GM12878 (cell line): Measurements from ENCODE around the gene AKAP12. TPM values are rescaled to one million over a fixed set of nuclear protein-coding genes. Genes with fewer than 3 reads are reported as not detected.
A peak's percentile ranks its signal among the peaks of the same experiment; 100 is the strongest.

Experiments used
- ATAC-seq: fragments of 200-7000 bp; cut with Tn5 transposase; 3 replicates; pipeline ENCODE4 v1.9.1; 2020; ENCODE audit warnings: mild to moderate bottlenecking, moderate library complexity
- BruUV-seq: library from RNA; stranded (reverse); fragments of 400-500 nt; replicated peaks from 2 replicates; lab custom pipeline; 2021; lab: Mats Ljungman, UMichigan
- CTCF ChIA-PET: fragments of 300-600 bp; sonication (Branson Sonifier 250); formaldehyde crosslinking; extraction: SDS; loops from one replicate; lab custom pipeline; 2021; ENCODE audit warnings: inconsistent platforms; lab: Yijun Ruan, JAX
- POLR2A ChIA-PET: fragments of 350-600 bp; formaldehyde crosslinking; extraction: SDS; loops from one replicate; lab custom pipeline; 2021; ENCODE audit warnings: inconsistent platforms; lab: Charles Lee
- RAD21 ChIA-PET: fragments of 300-600 bp; sonication (Branson Sonifier 250); formaldehyde crosslinking; loops from one replicate; lab custom pipeline; 2023; ENCODE audit warnings: antibody characterized with exemption; ENCODE audit not compliant: unreplicated experiment; lab: Charles Lee
- SMC1A ChIA-PET: fragments of 300-600 bp; sonication (Branson Sonifier 250); formaldehyde crosslinking; loops from one replicate; lab custom pipeline; 2023; ENCODE audit not compliant: unreplicated experiment, uncharacterized antibody; lab: Charles Lee
- DNase-seq: peaks from one replicate; pipeline ENCODE4 v3.0.0-alpha.2; 2011; ENCODE audit warnings: low read depth, low spot score
- FAIRE-seq: peaks from 3 replicates; lab custom pipeline; 2011; peaks lifted over from hg19 to GRCh38; lab: Jason Lieb, UNC
- H2AFZ ChIP-seq: 2 replicates; pipeline ENCODE4 v1.6.0; 2011; ENCODE audit warnings: low read depth, low read length, control low read depth; ENCODE audit not compliant: control insufficient read depth
- H3K27ac ChIP-seq: 2 replicates; pipeline ENCODE4 v1.5.1; 2011; ENCODE audit warnings: control low read depth; ENCODE audit not compliant: control insufficient read depth, insufficient read depth
- H3K27me3 ChIP-seq, 2 experiments: replicated peaks in 1 of 2; 2 replicates each; pipeline versions ENCODE4 v1.6.0 to v1.6.1; 2011; ENCODE audit warnings: low read length in 1 of 2; ENCODE audit not compliant: control insufficient read depth in 2 of 2, insufficient read depth in 2 of 2
- H3K36me3 ChIP-seq, 2 experiments: 2 replicates each; pipeline ENCODE4 v1.5.1; 2011; ENCODE audit warnings: low read length in 1 of 2; ENCODE audit not compliant: control insufficient read depth in 2 of 2, insufficient read depth in 2 of 2
- H3K4me1 ChIP-seq: 2 replicates; pipeline ENCODE4 v1.6.1; 2011; ENCODE audit warnings: mild to moderate bottlenecking, low read length, moderate library complexity, mixed read lengths; ENCODE audit not compliant: control insufficient read depth, insufficient read depth
- H3K4me2 ChIP-seq: 2 replicates; pipeline ENCODE4 v1.6.0; 2011; ENCODE audit warnings: control low read depth; ENCODE audit not compliant: control insufficient read depth, insufficient read depth
- H3K4me3 ChIP-seq: fragments of 200-600 bp; sonication (generic); 2 replicates; pipeline ENCODE4 v1.5.1; 2016
- H3K79me2 ChIP-seq: 2 replicates; pipeline ENCODE4 v1.6.0; 2011; ENCODE audit warnings: low read length; ENCODE audit not compliant: control insufficient read depth, insufficient read depth
- H3K9ac ChIP-seq: 2 replicates; pipeline ENCODE4 v1.8.0; 2011; ENCODE audit warnings: low read length, control low read depth, mixed read lengths; ENCODE audit not compliant: control insufficient read depth, insufficient read depth
- H3K9me3 ChIP-seq: replicated peaks from 3 replicates; pipeline ENCODE4 v1.5.1; 2011; ENCODE audit warnings: mild to moderate bottlenecking, low read length; ENCODE audit not compliant: control insufficient read depth, insufficient read depth
- H4K20me1 ChIP-seq: 2 replicates; pipeline ENCODE4 v1.6.0; 2011; ENCODE audit not compliant: control insufficient read depth, insufficient read depth
- BCL3 ChIP-seq: IDR thresholded peaks from 2 replicates; pipeline ENCODE4 v1.6.1; 2011; ENCODE audit warnings: borderline replicate concordance, low read depth, mild to moderate bottlenecking, moderate library complexity, low read length; ENCODE audit not compliant: insufficient read depth, poor library complexity, severe bottlenecking
- CREB1 ChIP-seq: IDR thresholded peaks from 2 replicates; pipeline ENCODE4 v1.6.1; 2012; ENCODE audit warnings: low read depth, mild to moderate bottlenecking, inconsistent platforms
- CTCF ChIP-seq, 3 experiments: IDR thresholded peaks in 2 of 3; conservative IDR thresholded peaks in 1 of 3; 2 replicates each; pipeline ENCODE4 v1.5.1; 2011; ENCODE audit warnings: low read depth in 3 of 3, low read length in 3 of 3, mild to moderate bottlenecking in 3 of 3, control low read depth in 2 of 3, moderate library complexity in 2 of 3, inconsistent platforms in 1 of 3, mixed read lengths in 1 of 3; ENCODE audit not compliant: control insufficient read depth in 2 of 3, insufficient read depth in 1 of 3; ENCODE audit errors: extremely low read depth in 1 of 3
- EED ChIP-seq: sonication (generic); IDR thresholded peaks from 2 replicates; pipeline ENCODE4 v1.6.1; 2016; ENCODE audit warnings: antibody characterized with exemption, low read depth
- EP300 ChIP-seq, 2 experiments: fragments of 150-350 bp in 1 of 2; IDR thresholded peaks; 2 replicates each; pipeline ENCODE4 v1.6.1; 2011 to 2012; ENCODE audit warnings: low read depth in 2 of 2, low read length in 2 of 2, borderline replicate concordance in 1 of 2, improper control_type of control experiment in 1 of 2, inconsistent platforms in 1 of 2; ENCODE audit not compliant: control insufficient read depth in 1 of 2
- KAT2A ChIP-seq: conservative IDR thresholded peaks from 2 replicates; pipeline ENCODE4 v1.6.1; 2011; ENCODE audit warnings: low read depth, low read length; ENCODE audit not compliant: control insufficient read depth
- PBX3 ChIP-seq: IDR thresholded peaks from 2 replicates; pipeline ENCODE4 v1.6.1; 2011; ENCODE audit warnings: mild to moderate bottlenecking, low read depth, low read length, moderate library complexity; ENCODE audit not compliant: insufficient replicate concordance
- RAD21 ChIP-seq: IDR thresholded peaks from 2 replicates; pipeline ENCODE4 v1.6.1; 2011; ENCODE audit warnings: mild to moderate bottlenecking, low read depth, low read length, moderate library complexity; ENCODE audit not compliant: insufficient read depth
- RUNX3 ChIP-seq: IDR thresholded peaks from 2 replicates; pipeline ENCODE4 v1.6.1; 2012; ENCODE audit warnings: low read length, inconsistent platforms
- SMC3 ChIP-seq: IDR thresholded peaks from 2 replicates; pipeline ENCODE4 v1.6.1; 2011; ENCODE audit warnings: low read length, improper control_type of control experiment, borderline replicate concordance
- YY1 ChIP-seq: IDR thresholded peaks from 2 replicates; pipeline ENCODE4 v1.6.1; 2011; ENCODE audit warnings: low read depth, mild to moderate bottlenecking, low read length
- WGBS: methylation state at CpG from one replicate; pipeline ENCODE4 v1.1.6; 2016; ENCODE audit warnings: low lambda C conversion rate; ENCODE audit not compliant: insufficient replicate concordance, insufficient coverage; ENCODE audit errors: missing lambda C conversion rate; 5-methylcytosine and 5-hydroxymethylcytosine counted together
- in situ Hi-C: fragments of 300-500 bp; cut with MboI; formaldehyde crosslinking; loops from 9 replicates; pipeline ENCODE4 v1.14.3; 2018; ENCODE audit warnings: mixed read lengths
- intact Hi-C: fragments of 100-400 bp; cut with micrococcal nuclease; formaldehyde crosslinking; loops from one replicate; pipeline ENCODE4 v1.14.2; 2022; ENCODE audit not compliant: unreplicated experiment
- polyA plus RNA-seq, 11 experiments: library from polyadenylated mRNA; depleted of rRNA in 4 of 11; unstranded in 6 of 11; stranded (reverse) in 5 of 11; fragments of >200 nt; fragmentation: Nextera tagmentation in 4 of 11; fragmentation: Illumina TruSeq in 1 of 11; extraction: Ambion mirVana in 4 of 11; extraction: Trizol in 1 of 11; gene quantifications; 1 replicate in 1 of 11; 2 replicates in 10 of 11; pipeline versions ENCODE4 v1.2.1 to v1.2.3, GENCODE V29; 2011 to 2016; ENCODE audit warnings: inconsistent platforms in 2 of 11, missing spikeins in 2 of 11, low read depth in 1 of 11
- total RNA-seq, 4 experiments: library from RNA; depleted of rRNA in 3 of 4; stranded (reverse); fragments of >200 nt in 3 of 4; fragmentation: Illumina TruSeq in 1 of 4; extraction: Trizol in 1 of 4; gene quantifications; 2 replicates each; pipeline versions ENCODE4 v1.2.1 to v1.2.3, GENCODE V29; 2013 to 2021

AKAP12 gene
- total and polyA plus RNA-seq, 10 of the 15 experiments (the other 5 are each of a cell fraction or from before 2014, with no cell fraction given), result under 0.01 to 0.72 (median 0.06) TPM; not detected in 4

GRCh38 chr6:151323791-151324487 lies 84.2 kb downstream of the AKAP12 start:
- Histone ChIP-seq H3K9me3 (no peaks in the 10 kb centered on the region), H3K4me1 (no peaks in the 10 kb centered on the region), H4K20me1 (no peaks in the 10 kb centered on the region), H3K4me2 (0 out of 2 replicates have a peak overlapping the region, but pooled peaks have one; percentile 13), H2AFZ (peak overlapping the region; percentile 24; the same call in 1 of the 2 replicates), H3K36me3 (no peaks in the 10 kb centered on the region), H3K27me3 (peaks cover 0 to 7% of the 10 kb centered on the region in 2 experiments; a peak in 2 of 4 replicates), H3K9ac (no peak overlapping the region), H3K27ac (no peak overlapping the region), H3K79me2 (no peaks in the 10 kb centered on the region), H3K4me3 (no peak overlapping the region)
- ChIA-PET SMC1A (interaction anchor here (0.7 to 9.5 kb wide), 27 partner anchors 11 to 574 kb away, joined by 3 to 200 read pairs (median 4); no protein-coding TSS in a partner anchor), CTCF (interaction anchor here (0.5 to 7.7 kb wide), 80 partner anchors 9 to 1324 kb away, joined by 3 to 369 read pairs (median 4); no protein-coding TSS in a partner anchor), POLR2A (interaction anchor here (1.0 kb wide), 1 partner anchor 434 kb away, joined by 3 read pairs; no protein-coding TSS in a partner anchor), RAD21 (interaction anchor here (0.7 to 7.3 kb wide), 21 partner anchors 12 to 906 kb away, joined by 3 to 180 read pairs (median 3); no protein-coding TSS in a partner anchor)
- in situ Hi-C loops (loop anchor here (5.0 kb wide), 1 partner anchor 312 kb away; no protein-coding TSS in a partner anchor), intact Hi-C loops (loop anchor here (1.0 to 5.0 kb wide), 3 partner anchors 310 to 502 kb away; no protein-coding TSS in a partner anchor)
- FAIRE-seq (peak; percentile 96), ATAC-seq (peak; percentile 96), DNase-seq (peak; percentile 9)
- BruUV-seq, result no TSS peak
- 15% methylated on average over 12 of the region's 12 CpGs for WGBS
- TF ChIP-seq RUNX3 (0 out of 2 replicates have a peak, but pooled peaks have one; percentile 10), EED (0 out of 2 replicates have a peak, but pooled peaks have one; percentile 36), SMC3 (peak; percentile 92), KAT2A (no peak), BCL3 (no peak), YY1 (peak; percentile 79; the same call in 1 of the 2 replicates), CTCF (IDR thresholded peaks at IDR 0.05 in 2 of 3, conservative IDR thresholded peaks at IDR 0.05 in 1 of 3; ENCODE audit: control insufficient read depth in 2 of 3, extremely low read depth in 1 of 3, insufficient read depth in 1 of 3, low read depth in 3 of 3, low read length in 3 of 3) (peak; percentile 92 to 98 (median 96)), RAD21 (peak; percentile 83), CREB1 (0 out of 2 replicates have a peak, but pooled peaks have one; percentile 21), PBX3 (no peak), EP300 (IDR thresholded peaks at IDR 0.05; ENCODE audit: borderline replicate concordance in 1 of 2, control insufficient read depth in 1 of 2, low read depth in 2 of 2, low read length in 2 of 2) (0 out of 4 replicates have a peak, but pooled peaks of 1 of the 2 experiments have one; percentile 18)
